Progenitor cell of endocrine pancreas (in vitro differentiated cells): ENCODE results near the gene H19. TPM values are rescaled to one million over a fixed set of nuclear protein-coding genes. Genes with fewer than 3 reads are reported as not detected.

Experiments
- DNase-seq: peaks from one replicate; pipeline ENCODE4 v3.0.0; 2021; ENCODE audit warnings: low spot score; ENCODE audit not compliant: unreplicated experiment
- H3K27ac Mint-ChIP-seq: 2 replicates; pipeline ENCODE4 v1.8.0; 2021; ENCODE audit warnings: mild to moderate bottlenecking, moderate library complexity, mixed read lengths
- H3K27me3 Mint-ChIP-seq: 2 replicates; pipeline ENCODE4 v1.8.0; 2021; ENCODE audit warnings: mixed read lengths
- H3K36me3 Mint-ChIP-seq: 2 replicates; pipeline ENCODE4 v1.8.0; 2022; ENCODE audit warnings: mixed read lengths; ENCODE audit not compliant: insufficient read depth
- H3K4me1 Mint-ChIP-seq: 2 replicates; pipeline ENCODE4 v1.8.0; 2021; ENCODE audit warnings: low read depth, mixed read lengths
- H3K4me3 Mint-ChIP-seq: 2 replicates; pipeline ENCODE4 v1.8.0; 2021; ENCODE audit warnings: low read depth, mild to moderate bottlenecking, moderate library complexity, mixed read lengths
- H3K9me3 Mint-ChIP-seq: 2 replicates; pipeline ENCODE4 v1.8.0; 2021; ENCODE audit warnings: low read depth, mixed read lengths
- total RNA-seq: library from RNA; stranded (reverse); gene quantifications from 2 replicates; pipeline ENCODE4 v1.2.1, GENCODE V29; 2021
- TF ChIP-seq, protein P1 (sequence below): fragments of 200-600 bp; sonication (generic); IDR thresholded peaks from one replicate; pipeline ENCODE4 v1.5.0; 2021; ENCODE audit warnings: antibody characterized with exemption, mild to moderate bottlenecking; ENCODE audit not compliant: unreplicated experiment

H19 gene
- total RNA-seq, 1 donor from 2014 or later: 19,743 TPM

DNA sequence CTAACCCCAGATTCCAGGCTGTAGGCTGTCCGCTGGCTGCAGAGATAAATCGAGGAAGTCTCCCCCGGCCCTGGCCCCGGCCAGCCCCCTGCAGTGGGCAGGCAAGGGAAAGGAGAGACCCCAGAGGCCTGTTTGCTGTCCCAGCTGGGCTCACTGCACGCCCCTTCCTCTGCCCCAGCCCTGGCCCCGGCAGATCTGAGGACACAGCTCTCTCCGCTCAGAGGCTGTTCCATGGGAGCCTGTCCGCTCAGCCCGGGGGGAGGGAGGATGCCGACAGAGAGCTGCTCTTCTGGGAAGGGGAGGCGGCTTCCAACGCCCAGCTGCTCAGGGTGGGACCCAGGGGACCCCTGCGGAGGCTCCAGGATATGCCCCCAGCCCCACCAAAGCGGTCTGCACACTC is 37.7 kb upstream of the H19 start:
- Mint-ChIP-seq H3K4me1 (no peaks in the 10 kb centered on the region), H3K27me3 (no peaks in the 10 kb centered on the region), H3K9me3 (no peaks in the 10 kb centered on the region), H3K4me3 (no peak overlapping the region), H3K36me3 (no peaks in the 10 kb centered on the region), H3K27ac (no peak overlapping the region)
- no peak for DNase-seq
- TF ChIP-seq, protein P1, sequence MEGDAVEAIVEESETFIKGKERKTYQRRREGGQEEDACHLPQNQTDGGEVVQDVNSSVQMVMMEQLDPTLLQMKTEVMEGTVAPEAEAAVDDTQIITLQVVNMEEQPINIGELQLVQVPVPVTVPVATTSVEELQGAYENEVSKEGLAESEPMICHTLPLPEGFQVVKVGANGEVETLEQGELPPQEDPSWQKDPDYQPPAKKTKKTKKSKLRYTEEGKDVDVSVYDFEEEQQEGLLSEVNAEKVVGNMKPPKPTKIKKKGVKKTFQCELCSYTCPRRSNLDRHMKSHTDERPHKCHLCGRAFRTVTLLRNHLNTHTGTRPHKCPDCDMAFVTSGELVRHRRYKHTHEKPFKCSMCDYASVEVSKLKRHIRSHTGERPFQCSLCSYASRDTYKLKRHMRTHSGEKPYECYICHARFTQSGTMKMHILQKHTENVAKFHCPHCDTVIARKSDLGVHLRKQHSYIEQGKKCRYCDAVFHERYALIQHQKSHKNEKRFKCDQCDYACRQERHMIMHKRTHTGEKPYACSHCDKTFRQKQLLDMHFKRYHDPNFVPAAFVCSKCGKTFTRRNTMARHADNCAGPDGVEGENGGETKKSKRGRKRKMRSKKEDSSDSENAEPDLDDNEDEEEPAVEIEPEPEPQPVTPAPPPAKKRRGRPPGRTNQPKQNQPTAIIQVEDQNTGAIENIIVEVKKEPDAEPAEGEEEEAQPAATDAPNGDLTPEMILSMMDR: no peak

DNA sequence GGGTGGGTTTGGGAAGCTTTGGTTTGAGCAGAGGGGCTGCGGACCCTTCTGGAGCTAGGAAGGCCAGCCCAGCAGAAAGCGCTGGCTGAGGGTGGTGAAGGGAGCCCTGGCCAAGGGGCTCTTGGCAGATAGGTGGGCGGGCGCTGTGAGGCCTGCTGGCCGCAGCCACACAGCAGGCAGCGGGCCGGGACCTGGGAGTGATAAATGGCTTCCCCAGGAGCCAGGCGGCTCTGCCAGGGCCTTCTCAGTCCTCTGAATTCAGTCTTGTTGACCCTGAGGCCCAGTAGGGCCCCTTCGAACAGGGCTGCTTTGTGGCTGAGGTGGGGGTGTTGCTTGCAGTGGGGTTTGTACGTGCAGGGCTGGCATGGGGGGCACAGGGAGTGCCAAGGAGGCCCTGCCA is 33.4 kb upstream of the H19 start:
- Mint-ChIP-seq H3K4me1 (no peaks in the 10 kb centered on the region), H3K4me3 (no peak overlapping the region), H3K27me3 (no peaks in the 10 kb centered on the region), H3K27ac (no peak overlapping the region), H3K36me3 (no peaks in the 10 kb centered on the region), H3K9me3 (no peaks in the 10 kb centered on the region)
- TF ChIP-seq, protein P1: no peak
- no peak for DNase-seq

DNA sequence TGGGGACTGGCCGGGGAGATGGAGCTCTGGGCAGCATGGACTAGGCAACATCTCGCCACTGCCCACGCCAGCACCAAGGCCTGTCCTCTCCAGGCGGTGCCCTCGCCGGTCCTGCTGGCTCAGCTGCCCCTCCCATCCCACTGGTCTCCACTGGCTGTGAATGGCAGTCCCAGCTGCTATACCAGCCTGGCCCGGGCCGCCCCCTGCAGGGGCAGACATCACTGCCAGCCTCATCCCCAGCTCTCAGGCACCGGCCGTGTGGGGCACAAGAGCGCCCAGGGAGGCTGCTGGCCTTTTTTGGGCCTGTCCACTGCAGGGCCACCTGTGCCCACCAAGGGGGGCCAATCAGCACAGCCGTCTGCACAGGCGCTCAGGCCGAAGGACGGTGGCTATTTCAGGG is 30.1 kb upstream of the H19 start:
- H3K9me3 Mint-ChIP-seq: no peaks in the 10 kb centered on the region
- TF ChIP-seq, protein P1: no peak
- H3K4me1 Mint-ChIP-seq: no peaks in the 10 kb centered on the region
- no peak overlapping the region for H3K27ac Mint-ChIP-seq
- no peaks in the 10 kb centered on the region for H3K36me3 Mint-ChIP-seq
- DNase-seq: no peak
- no peaks in the 10 kb centered on the region for H3K27me3 Mint-ChIP-seq
- H3K4me3 Mint-ChIP-seq: no peak overlapping the region

DNA sequence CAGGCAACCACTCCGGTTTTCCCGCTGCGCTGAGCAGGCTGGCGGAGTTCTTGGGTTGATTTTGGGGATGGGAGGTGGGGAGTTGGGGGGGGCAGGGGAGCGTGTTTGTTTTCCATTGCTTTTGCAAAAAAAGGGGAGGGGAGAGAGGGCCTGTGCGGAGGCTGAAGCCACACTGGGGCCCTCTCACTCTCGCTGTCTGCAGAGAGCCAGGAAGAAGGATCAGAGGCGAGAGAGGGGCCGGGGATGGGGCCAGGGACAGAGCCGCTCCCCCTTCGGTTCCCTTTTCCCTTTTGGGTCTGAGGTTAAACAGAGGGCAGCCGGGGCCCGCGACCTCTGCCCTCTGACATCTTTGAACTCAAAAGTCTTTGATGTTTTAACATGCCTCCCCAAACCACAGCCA is 17.4 kb upstream of the H19 start:
- Mint-ChIP-seq H3K36me3 (no peaks in the 10 kb centered on the region), H3K4me3 (no peak overlapping the region), H3K27ac (no peak overlapping the region), H3K27me3 (no peaks in the 10 kb centered on the region), H3K4me1 (no peaks in the 10 kb centered on the region), H3K9me3 (no peaks in the 10 kb centered on the region)
- TF ChIP-seq, protein P1: no peak
- no peak for DNase-seq

DNA sequence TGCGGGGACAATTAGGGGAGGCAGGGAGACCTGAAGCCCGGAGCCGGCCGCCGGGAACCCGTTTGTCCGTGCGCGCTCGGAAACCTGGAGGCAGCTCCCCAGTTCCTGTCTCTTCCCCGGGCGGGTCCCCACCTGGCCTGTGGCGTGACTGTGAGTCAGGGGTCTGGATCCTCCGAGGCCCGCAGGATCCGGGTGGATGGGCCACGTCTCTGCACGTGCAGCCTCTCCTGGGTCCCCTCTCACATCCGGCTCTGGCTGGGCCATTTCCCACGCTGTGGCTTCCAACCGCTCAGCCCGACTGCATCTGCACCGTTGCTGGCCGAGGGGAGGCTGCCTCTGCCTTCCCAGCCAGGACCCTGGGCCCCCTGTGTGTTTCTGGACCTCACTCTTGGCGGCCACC is 14.8 kb upstream of the H19 start:
- Mint-ChIP-seq H3K9me3 (no peaks in the 10 kb centered on the region), H3K4me1 (no peaks in the 10 kb centered on the region), H3K27ac (no peak overlapping the region), H3K36me3 (no peaks in the 10 kb centered on the region), H3K27me3 (no peaks in the 10 kb centered on the region), H3K4me3 (no peak overlapping the region)
- no peak for DNase-seq
- TF ChIP-seq, protein P1: no peak

DNA sequence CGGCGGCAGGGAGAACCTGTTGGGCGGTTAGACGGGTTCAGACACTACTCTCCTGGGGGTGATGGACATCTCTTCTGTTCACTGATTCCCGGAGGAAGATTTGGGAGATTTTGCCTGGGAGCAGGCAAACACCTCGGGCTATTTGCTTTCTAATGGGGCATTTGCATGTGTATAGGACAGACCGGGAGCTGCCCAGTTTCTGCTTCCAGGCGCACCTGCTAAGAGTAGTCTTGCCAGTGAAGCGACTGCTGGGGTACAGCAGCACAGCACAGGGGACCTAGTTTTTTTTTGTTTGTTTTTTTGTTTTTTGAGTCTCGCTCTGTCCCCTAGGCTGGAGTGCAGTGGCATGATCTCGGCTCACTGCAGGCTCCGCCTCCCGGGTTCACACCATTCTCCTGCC is 6.8 kb upstream of the H19 start:
- no peak overlapping the region for H3K27ac Mint-ChIP-seq
- no peaks in the 10 kb centered on the region for H3K9me3 Mint-ChIP-seq
- no peaks in the 10 kb centered on the region for H3K36me3 Mint-ChIP-seq
- TF ChIP-seq, protein P1: no peak
- DNase-seq: no peak
- no peak overlapping the region for H3K4me3 Mint-ChIP-seq
- no peaks in the 10 kb centered on the region for H3K4me1 Mint-ChIP-seq
- no peaks in the 10 kb centered on the region for H3K27me3 Mint-ChIP-seq
